GM21447 (cell line): ENCODE results near the gene SEC22C.

ENCODE experiments used
- ATAC-seq: cut with Tn5 transposase; IDR thresholded peaks from one replicate; pipeline ENCODE4 v1.9.1; 2021; ENCODE audit not compliant: unreplicated experiment

SEC22C gene

DNA sequence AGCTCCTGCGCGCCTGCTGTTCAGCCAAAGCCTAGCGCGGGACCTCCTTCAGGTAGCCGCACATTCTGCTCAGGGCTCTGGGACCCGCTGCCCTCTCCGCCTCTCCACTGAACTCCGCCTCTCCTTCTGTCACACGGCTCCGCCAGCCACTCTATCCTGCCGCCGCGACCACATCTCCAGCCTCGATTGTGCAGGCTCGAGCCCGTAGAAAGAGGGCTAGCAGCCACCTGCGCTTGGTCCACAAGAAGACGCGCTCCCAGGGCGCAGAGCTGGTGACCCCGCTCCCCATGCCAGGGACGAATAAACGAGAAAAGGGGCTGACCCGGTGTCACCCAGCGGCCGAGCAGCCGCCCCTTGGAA is 80.5 kb downstream of the SEC22C start:
- no peak for ATAC-seq

- no peak for ATAC-seq
These were observed 80.9 kb downstream of the SEC22C start for GRCh38 chr3:42500909-42501308.

DNA sequence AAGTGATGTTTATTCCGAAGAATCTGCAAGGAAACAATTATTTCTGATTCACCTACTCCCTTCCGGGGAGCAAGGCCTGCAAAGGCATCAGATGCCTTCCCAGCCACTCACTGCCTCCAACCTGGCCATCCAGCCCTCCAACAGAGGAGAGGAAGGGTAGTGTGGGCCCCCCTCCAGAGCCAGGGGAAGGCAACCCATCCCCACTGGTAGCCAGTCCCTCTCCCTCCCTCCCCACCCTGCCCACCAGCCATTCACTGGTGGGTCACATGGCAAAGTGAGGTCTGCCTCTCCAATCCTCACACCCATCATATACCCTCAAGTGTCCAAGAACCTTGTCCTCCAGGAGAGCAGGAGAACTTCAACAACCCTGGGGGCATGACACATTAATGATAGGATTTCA is 81.7 kb downstream of the SEC22C start:
- ATAC-seq = no peak

GRCh38 chr3:42499478-42499871 is 82.3 kb downstream of the SEC22C start:
- ATAC-seq = no peak

DNA sequence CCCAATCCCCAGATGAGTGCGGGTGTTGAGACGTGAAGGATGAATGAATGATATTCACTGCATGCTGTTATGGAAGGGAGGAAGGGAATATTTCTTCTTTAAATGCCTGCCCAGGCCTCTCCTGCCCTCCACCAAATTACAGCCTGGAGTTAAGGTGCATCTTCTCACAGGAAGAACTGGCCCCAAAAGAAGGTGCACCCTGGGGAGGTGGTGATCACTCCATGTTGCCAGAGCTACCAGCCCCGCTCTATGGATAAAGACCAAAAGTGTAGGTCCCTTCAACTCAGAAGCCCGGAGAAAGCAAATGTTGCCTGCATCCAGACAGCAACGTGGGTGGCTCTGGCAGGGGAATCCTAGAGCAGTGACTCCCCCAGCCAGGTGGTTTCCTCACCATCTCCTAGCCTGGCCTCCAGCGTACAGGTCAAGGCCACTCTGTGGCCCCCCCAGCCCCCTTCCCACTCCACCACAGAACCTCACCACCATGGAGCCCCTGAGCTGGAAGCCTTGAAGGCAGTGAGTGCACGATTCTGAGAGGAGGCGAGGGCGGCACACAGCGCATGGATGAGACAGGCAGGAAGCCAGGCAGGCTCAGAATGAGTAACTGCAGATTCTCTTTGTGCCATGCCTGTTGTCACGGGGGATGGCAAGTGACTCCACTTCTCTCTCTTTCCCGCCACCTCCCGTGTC is 82.8 kb downstream of the SEC22C start:
- ATAC-seq = no peak

GRCh38 chr3:42498034-42498433 is 83.7 kb downstream of the SEC22C start:
- ATAC-seq = no peak
